Tibial nerve (tissue), 4 donors: ENCODE data around the gene SUGCT. TPM values are rescaled to one million over a fixed set of nuclear protein-coding genes. Genes with fewer than 3 reads are reported as not detected.

ENCODE experiments used
- DNase-seq, 2 donors: peaks; one replicate each; pipeline ENCODE4 v3.0.0-alpha.2; 2019; ENCODE audit warnings: low spot score in 2 of 2
- H3K27ac ChIP-seq, 4 donors: fragments of 200-600 bp; sonication (generic) in 3 of 4; one replicate each; pipeline ENCODE4 v1.5.1; 2017 to 2019; ENCODE audit warnings: mild to moderate bottlenecking in 1 of 4
- H3K27me3 ChIP-seq, 2 donors: fragments of 200-600 bp; sonication (generic) in 1 of 2; one replicate each; pipeline versions ENCODE4 v1.5.1 to v1.6.0; 2017 to 2019
- H3K36me3 ChIP-seq, 3 donors: fragments of 200-600 bp; sonication (generic); one replicate each; pipeline ENCODE4 v1.5.1; 2018 to 2019
- H3K4me1 ChIP-seq, 4 donors: fragments of 200-600 bp; sonication (generic) in 3 of 4; one replicate each; pipeline ENCODE4 v1.5.1; 2017 to 2019
- H3K4me3 ChIP-seq, 4 donors: fragments of 200-600 bp; sonication (generic) in 3 of 4; one replicate each; pipeline ENCODE4 v1.5.1; 2017 to 2019; ENCODE audit warnings: mild to moderate bottlenecking in 1 of 4, moderate library complexity in 1 of 4
- H3K9me3 ChIP-seq, 4 donors: fragments of 200-600 bp; sonication (generic) in 3 of 4; one replicate each; pipeline ENCODE4 v1.5.1; 2017 to 2019
- CTCF ChIP-seq, 5 experiments: fragments of 200-600 bp in 3 of 5; fragments of 450-650 bp in 2 of 5; sonication (generic) in 3 of 5; IDR thresholded peaks; one replicate each; pipeline ENCODE4 v1.5.1; 2016 to 2019; ENCODE audit warnings: antibody characterized with exemption in 5 of 5, mild to moderate bottlenecking in 3 of 5, moderate library complexity in 2 of 5
- EP300 ChIP-seq, 2 donors: sonication (generic); formaldehyde crosslinking; IDR thresholded peaks; one replicate each; pipeline ENCODE4 v1.6.1; 2017; ENCODE audit warnings: antibody characterized with exemption in 2 of 2, mild to moderate bottlenecking in 1 of 2
- POLR2A ChIP-seq, 2 donors: fragments of 450-650 bp; IDR thresholded peaks; one replicate each; pipeline ENCODE4 v1.6.1; 2017; ENCODE audit warnings: antibody characterized with exemption in 2 of 2, mild to moderate bottlenecking in 2 of 2, moderate library complexity in 2 of 2
- WGBS, 2 donors: methylation state at CpG; one replicate each; pipeline ENCODE4 v1.1.5; 2018; 5-methylcytosine and 5-hydroxymethylcytosine counted together
- total RNA-seq, 4 donors: library from RNA; depleted of rRNA; stranded (reverse); fragments of >200 nt; gene quantifications; one replicate each; pipeline ENCODE4 v1.1.0, GENCODE V29; 2016

SUGCT gene
- total RNA-seq, 4 donors from 2014 or later = 2.7 to 20.8 (median 6.2) TPM

- no peak overlapping the region for H3K27ac ChIP-seq
- WGBS, 2 donors = 85 to 95% methylated on average over 1 of the region's 1 CpG
Measured at GRCh38 chr7:40231796-40232195, 97.0 kb downstream of the SUGCT start.

GRCh38 chr7:40232242-40232893, 97.6 kb downstream of the SUGCT start:
- Histone ChIP-seq H3K36me3 (no peaks in the 10 kb centered on the region), H3K27ac (no peak overlapping the region), H3K4me3 (no peak overlapping the region), H3K27me3 (no peaks in the 10 kb centered on the region), H3K4me1 (no peaks in the 10 kb centered on the region), H3K9me3 (no peaks in the 10 kb centered on the region)
- TF ChIP-seq EP300 (IDR thresholded peaks at IDR 0.05) (no peak), CTCF (IDR thresholded peaks at IDR 0.05) (peak; percentile 29 to 48 (median 42)), POLR2A (IDR thresholded peaks at IDR 0.05) (no peak)
- 25 to 27% methylated on average over 7 of the region's 7 CpGs for WGBS, 2 donors
- DNase-seq = peak in 1 of 2 donors; percentile 39

More at GRCh38 chr7:40231796-40232195, 97.0 kb downstream of the SUGCT start:
- no peak overlapping the region for H3K4me3 ChIP-seq
- no peaks in the 10 kb centered on the region for H3K4me1 ChIP-seq
- no peak for TF ChIP-seq EP300 (IDR thresholded peaks at IDR 0.05)
- no peak for TF ChIP-seq CTCF (IDR thresholded peaks at IDR 0.05)
- TF ChIP-seq POLR2A (IDR thresholded peaks at IDR 0.05) = no peak
- H3K27me3 ChIP-seq = no peaks in the 10 kb centered on the region
- no peak for DNase-seq
- no peaks in the 10 kb centered on the region for H3K36me3 ChIP-seq
- no peaks in the 10 kb centered on the region for H3K9me3 ChIP-seq

GRCh38 chr7:40234046-40234445, 99.2 kb downstream of the SUGCT start:
- DNase-seq = no peak
- Histone ChIP-seq H3K9me3 (no peaks in the 10 kb centered on the region), H3K4me1 (no peaks in the 10 kb centered on the region), H3K4me3 (no peak overlapping the region), H3K27me3 (no peaks in the 10 kb centered on the region), H3K36me3 (no peaks in the 10 kb centered on the region), H3K27ac (no peak overlapping the region)
- TF ChIP-seq POLR2A (IDR thresholded peaks at IDR 0.05) (no peak), EP300 (IDR thresholded peaks at IDR 0.05) (no peak), CTCF (IDR thresholded peaks at IDR 0.05) (no peak)
- WGBS, 2 donors = 71 to 80% methylated on average over 4 of the region's 4 CpGs

- Histone ChIP-seq H3K4me1 (no peaks in the 10 kb centered on the region), H3K27me3 (no peaks in the 10 kb centered on the region), H3K27ac (no peak overlapping the region), H3K36me3 (no peaks in the 10 kb centered on the region), H3K4me3 (no peak overlapping the region), H3K9me3 (no peaks in the 10 kb centered on the region)
- no peak for TF ChIP-seq CTCF (IDR thresholded peaks at IDR 0.05)
- TF ChIP-seq EP300 (IDR thresholded peaks at IDR 0.05) = no peak
- WGBS, 2 donors = 96% methylated on average over 8 of the region's 8 CpGs
- DNase-seq = no peak
Measured at GRCh38 chr7:40234666-40235065, 99.9 kb downstream of the SUGCT start.

GRCh38 chr7:40237731-40238130, 102.9 kb downstream of the SUGCT start:
- Histone ChIP-seq H3K27me3 (no peaks in the 10 kb centered on the region), H3K9me3 (no peaks in the 10 kb centered on the region), H3K4me1 (no peaks in the 10 kb centered on the region), H3K4me3 (no peak overlapping the region), H3K36me3 (no peaks in the 10 kb centered on the region), H3K27ac (no peak overlapping the region)
- 83 to 92% methylated on average over 1 of the region's 1 CpG for WGBS, 2 donors
- no peak for TF ChIP-seq POLR2A (IDR thresholded peaks at IDR 0.05)
- TF ChIP-seq CTCF (IDR thresholded peaks at IDR 0.05) = no peak
- no peak for TF ChIP-seq EP300 (IDR thresholded peaks at IDR 0.05)
- DNase-seq = no peak
